Measurements from ENCODE around the gene PPP2R5A.

PPP2R5A gene

DNA sequence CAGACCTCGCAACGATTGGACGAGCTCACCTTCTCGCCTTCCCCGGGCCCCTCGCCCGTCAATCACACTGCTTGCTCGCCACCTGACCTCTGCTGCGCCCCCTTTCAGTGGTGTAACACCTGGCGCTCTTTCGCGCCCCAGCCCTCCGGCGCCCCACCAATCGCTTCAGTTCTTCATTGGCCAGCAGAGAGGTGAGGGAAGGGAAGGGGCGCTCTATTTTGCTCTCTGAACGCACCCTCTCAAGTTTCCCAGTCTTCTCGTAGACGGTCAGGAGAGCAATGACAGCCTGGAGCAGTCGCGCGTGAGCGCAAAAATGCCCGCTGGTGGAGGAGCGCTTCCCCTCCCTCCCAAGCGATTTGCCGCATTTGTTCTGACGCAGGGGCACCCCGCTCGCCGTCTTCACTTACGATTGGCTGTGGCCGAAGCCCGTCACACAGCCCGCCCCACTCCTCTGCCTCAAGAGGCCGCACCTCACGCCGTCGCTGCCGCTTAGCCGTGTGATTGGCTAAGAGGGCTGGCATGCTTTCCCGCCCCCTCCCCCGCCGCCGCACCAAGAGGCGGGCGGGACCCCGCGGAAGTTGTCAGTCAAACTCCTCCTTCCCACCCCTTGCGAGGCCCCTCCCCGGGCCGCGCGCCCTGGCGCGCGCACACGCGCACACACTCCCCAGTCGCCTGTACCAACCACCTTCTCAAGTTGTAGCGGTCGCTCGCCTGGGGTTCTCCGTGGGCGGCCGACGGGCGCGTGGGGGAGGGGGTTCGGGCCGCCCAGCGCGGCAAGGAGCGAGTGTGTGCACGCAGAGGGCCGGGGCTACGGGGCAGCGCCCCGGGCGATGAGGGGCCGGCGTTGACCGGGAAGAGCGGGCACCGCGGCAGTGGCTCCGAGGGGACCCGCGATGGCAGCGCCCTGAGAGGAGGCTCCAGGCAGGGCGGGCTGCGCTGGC, at the start of gene PPP2R5A (continued):
- TF ChIP-seq, protein P1, sequence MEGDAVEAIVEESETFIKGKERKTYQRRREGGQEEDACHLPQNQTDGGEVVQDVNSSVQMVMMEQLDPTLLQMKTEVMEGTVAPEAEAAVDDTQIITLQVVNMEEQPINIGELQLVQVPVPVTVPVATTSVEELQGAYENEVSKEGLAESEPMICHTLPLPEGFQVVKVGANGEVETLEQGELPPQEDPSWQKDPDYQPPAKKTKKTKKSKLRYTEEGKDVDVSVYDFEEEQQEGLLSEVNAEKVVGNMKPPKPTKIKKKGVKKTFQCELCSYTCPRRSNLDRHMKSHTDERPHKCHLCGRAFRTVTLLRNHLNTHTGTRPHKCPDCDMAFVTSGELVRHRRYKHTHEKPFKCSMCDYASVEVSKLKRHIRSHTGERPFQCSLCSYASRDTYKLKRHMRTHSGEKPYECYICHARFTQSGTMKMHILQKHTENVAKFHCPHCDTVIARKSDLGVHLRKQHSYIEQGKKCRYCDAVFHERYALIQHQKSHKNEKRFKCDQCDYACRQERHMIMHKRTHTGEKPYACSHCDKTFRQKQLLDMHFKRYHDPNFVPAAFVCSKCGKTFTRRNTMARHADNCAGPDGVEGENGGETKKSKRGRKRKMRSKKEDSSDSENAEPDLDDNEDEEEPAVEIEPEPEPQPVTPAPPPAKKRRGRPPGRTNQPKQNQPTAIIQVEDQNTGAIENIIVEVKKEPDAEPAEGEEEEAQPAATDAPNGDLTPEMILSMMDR (tag by site-specific recombination; IDR thresholded peaks at IDR 0.05): peak; percentile 96
- TF ChIP-seq ZNF621 (tag by site-specific recombination; IDR thresholded peaks at IDR 0.05) (no peak), ZBTB21 (tag by site-specific recombination; IDR thresholded peaks at IDR 0.05) (peak; percentile 89; the same call in 1 of the 2 replicates), ZNF600 (tag by site-specific recombination; IDR thresholded peaks at IDR 0.05) (peak; percentile 62), GLIS1 (tag by site-specific recombination; IDR thresholded peaks at IDR 0.05) (peak; percentile 93), ZNF423 (tag by site-specific recombination; IDR thresholded peaks at IDR 0.05) (peak; percentile 92), KLF16 (tag by site-specific recombination; IDR thresholded peaks at IDR 0.05) (0 out of 2 replicates have a peak, but pooled peaks have one; percentile 60), OVOL3 (tag by site-specific recombination; IDR thresholded peaks at IDR 0.05) (peak; percentile 72; the same call in 1 of the 2 replicates), ZXDB (tag by site-specific recombination; IDR thresholded peaks at IDR 0.05) (peak; percentile 87), SP7 (tag by site-specific recombination; IDR thresholded peaks at IDR 0.05) (peak; percentile 80), ZNF660 (tag by site-specific recombination; IDR thresholded peaks at IDR 0.05) (peak; percentile 27; the same call in 1 of the 2 replicates), KLF1 (tag by site-specific recombination; IDR thresholded peaks at IDR 0.05) (peak; percentile 66; the same call in 1 of the 2 replicates), IKZF3 (tag by site-specific recombination; IDR thresholded peaks at IDR 0.05) (no peak; the same call in 1 of the 2 replicates), SP2 (tag by site-specific recombination; IDR thresholded peaks at IDR 0.05) (peak; percentile 100), ZBTB48 (tag by site-specific recombination; IDR thresholded peaks at IDR 0.05) (peak; percentile 31), ZNF394 (tag by site-specific recombination; IDR thresholded peaks at IDR 0.05; ENCODE audit: borderline replicate concordance) (peak; percentile 47; the same call in 1 of the 2 replicates), ZNF488 (tag by site-specific recombination; IDR thresholded peaks at IDR 0.05) (no peak), ZSCAN16 (tag by site-specific recombination; IDR thresholded peaks at IDR 0.05) (no peak), ZNF335 (tag by site-specific recombination; conservative IDR thresholded peaks at IDR 0.05) (peak; percentile 84), WT1 (tag by site-specific recombination; IDR thresholded peaks at IDR 0.05) (peak; percentile 67; the same call in 1 of the 2 replicates), ZBTB7A (tag by site-specific recombination; IDR thresholded peaks at IDR 0.05; ENCODE audit: low read depth) (peak; percentile 61; the same call in 1 of the 2 replicates), BCL11B (tag by site-specific recombination; IDR thresholded peaks at IDR 0.05; ENCODE audit: low read depth) (0 out of 2 replicates have a peak, but pooled peaks have one; percentile 64), ZNF223 (tag by site-specific recombination; IDR thresholded peaks at IDR 0.05) (no peak), ZNF837 (tag by site-specific recombination; IDR thresholded peaks at IDR 0.05) (no peak), ZBTB8A (tag by site-specific recombination; IDR thresholded peaks at IDR 0.05) (peak; percentile 95)
- TF ChIP-seq, protein P2, sequence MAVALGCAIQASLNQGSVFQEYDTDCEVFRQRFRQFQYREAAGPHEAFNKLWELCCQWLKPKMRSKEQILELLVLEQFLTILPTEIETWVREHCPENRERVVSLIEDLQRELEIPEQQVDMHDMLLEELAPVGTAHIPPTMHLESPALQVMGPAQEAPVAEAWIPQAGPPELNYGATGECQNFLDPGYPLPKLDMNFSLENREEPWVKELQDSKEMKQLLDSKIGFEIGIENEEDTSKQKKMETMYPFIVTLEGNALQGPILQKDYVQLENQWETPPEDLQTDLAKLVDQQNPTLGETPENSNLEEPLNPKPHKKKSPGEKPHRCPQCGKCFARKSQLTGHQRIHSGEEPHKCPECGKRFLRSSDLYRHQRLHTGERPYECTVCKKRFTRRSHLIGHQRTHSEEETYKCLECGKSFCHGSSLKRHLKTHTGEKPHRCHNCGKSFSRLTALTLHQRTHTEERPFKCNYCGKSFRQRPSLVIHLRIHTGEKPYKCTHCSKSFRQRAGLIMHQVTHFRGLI (tag by site-specific recombination; IDR thresholded peaks at IDR 0.05): peak; percentile 62; the same call in 1 of the 2 replicates
- TF ChIP-seq, protein P3, sequence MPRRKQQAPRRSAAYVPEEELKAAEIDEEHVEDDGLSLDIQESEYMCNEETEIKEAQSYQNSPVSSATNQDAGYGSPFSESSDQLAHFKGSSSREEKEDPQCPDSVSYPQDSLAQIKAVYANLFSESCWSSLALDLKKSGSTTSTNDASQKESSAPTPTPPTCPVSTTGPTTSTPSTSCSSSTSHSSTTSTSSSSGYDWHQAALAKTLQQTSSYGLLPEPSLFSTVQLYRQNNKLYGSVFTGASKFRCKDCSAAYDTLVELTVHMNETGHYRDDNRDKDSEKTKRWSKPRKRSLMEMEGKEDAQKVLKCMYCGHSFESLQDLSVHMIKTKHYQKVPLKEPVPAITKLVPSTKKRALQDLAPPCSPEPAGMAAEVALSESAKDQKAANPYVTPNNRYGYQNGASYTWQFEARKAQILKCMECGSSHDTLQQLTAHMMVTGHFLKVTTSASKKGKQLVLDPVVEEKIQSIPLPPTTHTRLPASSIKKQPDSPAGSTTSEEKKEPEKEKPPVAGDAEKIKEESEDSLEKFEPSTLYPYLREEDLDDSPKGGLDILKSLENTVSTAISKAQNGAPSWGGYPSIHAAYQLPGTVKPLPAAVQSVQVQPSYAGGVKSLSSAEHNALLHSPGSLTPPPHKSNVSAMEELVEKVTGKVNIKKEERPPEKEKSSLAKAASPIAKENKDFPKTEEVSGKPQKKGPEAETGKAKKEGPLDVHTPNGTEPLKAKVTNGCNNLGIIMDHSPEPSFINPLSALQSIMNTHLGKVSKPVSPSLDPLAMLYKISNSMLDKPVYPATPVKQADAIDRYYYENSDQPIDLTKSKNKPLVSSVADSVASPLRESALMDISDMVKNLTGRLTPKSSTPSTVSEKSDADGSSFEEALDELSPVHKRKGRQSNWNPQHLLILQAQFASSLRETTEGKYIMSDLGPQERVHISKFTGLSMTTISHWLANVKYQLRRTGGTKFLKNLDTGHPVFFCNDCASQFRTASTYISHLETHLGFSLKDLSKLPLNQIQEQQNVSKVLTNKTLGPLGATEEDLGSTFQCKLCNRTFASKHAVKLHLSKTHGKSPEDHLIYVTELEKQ (tag by site-specific recombination; IDR thresholded peaks at IDR 0.05; ENCODE audit: borderline replicate concordance): peak; percentile 54; the same call in 1 of the 2 replicates
- TF ChIP-seq, protein P4, sequence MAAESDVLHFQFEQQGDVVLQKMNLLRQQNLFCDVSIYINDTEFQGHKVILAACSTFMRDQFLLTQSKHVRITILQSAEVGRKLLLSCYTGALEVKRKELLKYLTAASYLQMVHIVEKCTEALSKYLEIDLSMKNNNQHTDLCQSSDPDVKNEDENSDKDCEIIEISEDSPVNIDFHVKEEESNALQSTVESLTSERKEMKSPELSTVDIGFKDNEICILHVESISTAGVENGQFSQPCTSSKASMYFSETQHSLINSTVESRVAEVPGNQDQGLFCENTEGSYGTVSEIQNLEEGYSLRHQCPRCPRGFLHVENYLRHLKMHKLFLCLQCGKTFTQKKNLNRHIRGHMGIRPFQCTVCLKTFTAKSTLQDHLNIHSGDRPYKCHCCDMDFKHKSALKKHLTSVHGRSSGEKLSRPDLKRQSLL (tag by site-specific recombination; IDR thresholded peaks at IDR 0.05): no peak
- TF ChIP-seq, protein P5, sequence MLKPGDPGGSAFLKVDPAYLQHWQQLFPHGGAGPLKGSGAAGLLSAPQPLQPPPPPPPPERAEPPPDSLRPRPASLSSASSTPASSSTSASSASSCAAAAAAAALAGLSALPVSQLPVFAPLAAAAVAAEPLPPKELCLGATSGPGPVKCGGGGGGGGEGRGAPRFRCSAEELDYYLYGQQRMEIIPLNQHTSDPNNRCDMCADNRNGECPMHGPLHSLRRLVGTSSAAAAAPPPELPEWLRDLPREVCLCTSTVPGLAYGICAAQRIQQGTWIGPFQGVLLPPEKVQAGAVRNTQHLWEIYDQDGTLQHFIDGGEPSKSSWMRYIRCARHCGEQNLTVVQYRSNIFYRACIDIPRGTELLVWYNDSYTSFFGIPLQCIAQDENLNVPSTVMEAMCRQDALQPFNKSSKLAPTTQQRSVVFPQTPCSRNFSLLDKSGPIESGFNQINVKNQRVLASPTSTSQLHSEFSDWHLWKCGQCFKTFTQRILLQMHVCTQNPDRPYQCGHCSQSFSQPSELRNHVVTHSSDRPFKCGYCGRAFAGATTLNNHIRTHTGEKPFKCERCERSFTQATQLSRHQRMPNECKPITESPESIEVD (tag by site-specific recombination; IDR thresholded peaks at IDR 0.05): peak; percentile 20; the same call in 1 of the 2 replicates

Data from HEK293 (cell line).